Measurements from ENCODE around the gene MAK.

- TF ChIP-seq CTCF (IDR thresholded peaks at IDR 0.05) = no peak
- no peak for TF ChIP-seq POLR2A (IDR thresholded peaks at IDR 0.05)
Measured at GRCh38 chr6:10880366-10880765, 42.0 kb upstream of the MAK start.

All from esophagus squamous epithelium (tissue), 4 donors.